Fibroblast of the aortic adventitia (primary cell): ENCODE results near the gene GIMAP1. TPM values are rescaled to one million over a fixed set of nuclear protein-coding genes. Genes with fewer than 3 reads are reported as not detected.

ENCODE experiments used
- DNase-seq: peaks from one replicate; pipeline ENCODE4 v3.0.0-alpha.2; 2010; ENCODE audit warnings: low read depth
- H3K4me3 ChIP-seq: 2 replicates; pipeline ENCODE4 v1.5.1; 2011; ENCODE audit warnings: low read depth, mild to moderate bottlenecking, control low read depth, low read length, moderate library complexity
- CTCF ChIP-seq: IDR thresholded peaks from 2 replicates; pipeline ENCODE4 v1.5.1; 2011; ENCODE audit warnings: mild to moderate bottlenecking, low read length, control low read depth, inconsistent platforms; ENCODE audit not compliant: insufficient read depth
- total RNA-seq: library from RNA; depleted of rRNA; stranded (reverse); fragments of >200 nt; gene quantifications from 2 replicates; pipeline ENCODE4 v1.2.3, GENCODE V29; 2012; ENCODE audit warnings: low replicate concordance

Gene GIMAP1
- total RNA-seq, 1 donor, result not detected

GRCh38 chr7:150685219-150686029, 31.0 kb upstream of the GIMAP1 start, which contains the start of gene GIMAP2:
TSS of gene GIMAP2 (plus strand) at chr7:150685706. CDS start at chr7:150687060, 1,354 bp downstream.
- H3K4me3 ChIP-seq, result no peak within 1 kb of the TSS
- no peak for DNase-seq
- no peak for TF ChIP-seq CTCF

- no peak for DNase-seq
- no peak for TF ChIP-seq CTCF
- no peak overlapping the region for H3K4me3 ChIP-seq
Observed at GRCh38 chr7:150686030-150686631, 30.3 kb upstream of the GIMAP1 start.

GRCh38 chr7:150688630-150689029, 27.8 kb upstream of the GIMAP1 start:
- DNase-seq, result no peak
- H3K4me3 ChIP-seq, result no peak overlapping the region
- no peak for TF ChIP-seq CTCF

- no peak for TF ChIP-seq CTCF
- no peak for DNase-seq
- H3K4me3 ChIP-seq, result no peak overlapping the region
Observed at GRCh38 chr7:150695654-150696053, 20.8 kb upstream of the GIMAP1 start.

GRCh38 chr7:150703209-150703608, 13.2 kb upstream of the GIMAP1 start:
- H3K4me3 ChIP-seq, result no peak overlapping the region
- no peak for DNase-seq
- TF ChIP-seq CTCF, result no peak

GRCh38 chr7:150715293-150715692, 1.1 kb upstream of the GIMAP1 start:
- no peak for DNase-seq
- no peak overlapping the region for H3K4me3 ChIP-seq
- no peak for TF ChIP-seq CTCF
